A549 treated with GW870086 at 1 μM for 4 hours (cell line): ENCODE results near the gene MATR3. TPM values are rescaled to one million over a fixed set of nuclear protein-coding genes. Genes with fewer than 3 reads are reported as not detected.

Experiments
- total RNA-seq: library from RNA; stranded (reverse); fragments of 200-300 nt; extraction: Qiagen RNA extraction; gene quantifications from 5 replicates; pipeline ENCODE4 v1.2.3, GENCODE V29; 2022; ENCODE audit warnings: low read depth

MATR3 gene
- 145 to 215 TPM (median 178 TPM) in 5 replicates for total RNA-seq

GRCh38 chr5:139293507-139294373 lies at the start of gene MATR3:
Gene MATR3, plus strand, starts transcription at chr5:139293740. Its CDS starts 13,676 bp downstream, at chr5:139307416.

GRCh38 chr5:139341689-139342422 lies 48.3 kb downstream of the MATR3 start, which contains the start of gene PAIP2:
Gene PAIP2, plus strand, starts transcription at chr5:139341854. Its CDS starts 21,931 bp downstream, at chr5:139363785.

Other genes starting within 250 kb of the MATR3 start
- gene SIL1, start 95.4 kb upstream of the MATR3 start, total RNA-seq: 23.4 to 27.9 TPM (median 25.4 TPM) in 5 replicates
- gene PAIP2, start 48.1 kb downstream of the MATR3 start, total RNA-seq: 81.2 to 92.6 TPM (median 82.0 TPM) in 5 replicates
- 1.3 to 1.9 TPM (median 1.4 TPM) in 5 replicates for gene SLC23A1, start 89.6 kb downstream of the MATR3 start, total RNA-seq
- gene MZB1, start 96.2 kb downstream of the MATR3 start, total RNA-seq: 0.10 TPM in 1 of 5 replicates, not detected in the others
- gene PROB1, start 101.4 kb downstream of the MATR3 start, total RNA-seq: 0.17 to 0.31 TPM (median 0.25 TPM) in 5 replicates
- 4.7 to 7.3 TPM (median 5.2 TPM) in 5 replicates for gene SPATA24, start 110.3 kb downstream of the MATR3 start, total RNA-seq
- 4.6 to 10.3 TPM (median 7.0 TPM) in 5 replicates for gene DNAJC18, start 145.8 kb downstream of the MATR3 start, total RNA-seq
- gene ECSCR, start 169.0 kb downstream of the MATR3 start, total RNA-seq: 0.29 TPM in 1 of 5 replicates, not detected in the others
- gene SMIM33, start 177.3 kb downstream of the MATR3 start, total RNA-seq: not detected in 5 replicates
- 1.1 to 1.6 TPM (median 1.2 TPM) in 5 replicates for gene STING1, start 189.0 kb downstream of the MATR3 start, total RNA-seq